GM18508 (cell line): Measurements from ENCODE around the gene ZNF609.
"Not testable (repeated sequence)": the region's sequence is repeated elsewhere in the genome, so short reads cannot be mapped to it uniquely, and the experiment has no call there.

ENCODE experiments used
- ATAC-seq: cut with Tn5 transposase; IDR thresholded peaks from one replicate; pipeline ENCODE4 v1.9.1; 2021; ENCODE audit warnings: moderate number of reproducible peaks; ENCODE audit not compliant: insufficient read depth, unreplicated experiment

ZNF609 gene

GRCh38 chr15:64456634-64457108 lies 3.7 kb upstream of the ZNF609 start:
- ATAC-seq, result no peak

GRCh38 chr15:64459066-64459781 lies 1.2 kb upstream of the ZNF609 start:
- no peak for ATAC-seq

- no peak for ATAC-seq
These were observed 644 bp downstream of the ZNF609 start for GRCh38 chr15:64460724-64461720.

- ATAC-seq, result no peak
These were observed 1.4 kb downstream of the ZNF609 start for GRCh38 chr15:64461721-64462162.

GRCh38 chr15:64462492-64462891 lies 2.1 kb downstream of the ZNF609 start:
- no peak for ATAC-seq

GRCh38 chr15:64464276-64465005 lies 4.1 kb downstream of the ZNF609 start:
- no peak for ATAC-seq

- ATAC-seq, result no peak
These were observed 6.2 kb downstream of the ZNF609 start for GRCh38 chr15:64466408-64467141.

GRCh38 chr15:64472161-64472560 lies 11.8 kb downstream of the ZNF609 start:
- no peak for ATAC-seq

GRCh38 chr15:64474846-64475245 lies 14.5 kb downstream of the ZNF609 start:
- ATAC-seq, result no peak

GRCh38 chr15:64476550-64476949 lies 16.2 kb downstream of the ZNF609 start:
- ATAC-seq, result no peak

GRCh38 chr15:64478863-64479262 lies 18.5 kb downstream of the ZNF609 start:
- ATAC-seq, result no peak

GRCh38 chr15:64480891-64481290 lies 20.5 kb downstream of the ZNF609 start:
- no peak for ATAC-seq

- no peak for ATAC-seq
These were observed 23.4 kb downstream of the ZNF609 start for GRCh38 chr15:64483749-64484148.

- no peak for ATAC-seq
These were observed 25.4 kb downstream of the ZNF609 start for GRCh38 chr15:64485796-64486195.

- no peak for ATAC-seq
These were observed 30.4 kb downstream of the ZNF609 start for GRCh38 chr15:64490598-64491259.

GRCh38 chr15:64493641-64494040 lies 33.3 kb downstream of the ZNF609 start:
- ATAC-seq, result no peak

GRCh38 chr15:64495968-64496367 lies 35.6 kb downstream of the ZNF609 start:
- not testable (repeated sequence) for ATAC-seq

- ATAC-seq, result no peak
These were observed 40.5 kb downstream of the ZNF609 start for GRCh38 chr15:64500695-64501395.

- no peak for ATAC-seq
These were observed 41.0 kb downstream of the ZNF609 start for GRCh38 chr15:64501396-64501715.
